ENCODE data around the gene TMEM176A. TPM values are rescaled to one million over a fixed set of nuclear protein-coding genes. Genes with fewer than 3 reads are reported as not detected.
A peak's percentile ranks its signal among the peaks of the same experiment; 100 is the strongest.

TMEM176A gene
- total and polyA plus RNA-seq, 2 of the 8 experiments (the other 6 are each of a cell fraction or from before 2014, with no cell fraction given), result 1.3 to 1.5 TPM

DNA sequence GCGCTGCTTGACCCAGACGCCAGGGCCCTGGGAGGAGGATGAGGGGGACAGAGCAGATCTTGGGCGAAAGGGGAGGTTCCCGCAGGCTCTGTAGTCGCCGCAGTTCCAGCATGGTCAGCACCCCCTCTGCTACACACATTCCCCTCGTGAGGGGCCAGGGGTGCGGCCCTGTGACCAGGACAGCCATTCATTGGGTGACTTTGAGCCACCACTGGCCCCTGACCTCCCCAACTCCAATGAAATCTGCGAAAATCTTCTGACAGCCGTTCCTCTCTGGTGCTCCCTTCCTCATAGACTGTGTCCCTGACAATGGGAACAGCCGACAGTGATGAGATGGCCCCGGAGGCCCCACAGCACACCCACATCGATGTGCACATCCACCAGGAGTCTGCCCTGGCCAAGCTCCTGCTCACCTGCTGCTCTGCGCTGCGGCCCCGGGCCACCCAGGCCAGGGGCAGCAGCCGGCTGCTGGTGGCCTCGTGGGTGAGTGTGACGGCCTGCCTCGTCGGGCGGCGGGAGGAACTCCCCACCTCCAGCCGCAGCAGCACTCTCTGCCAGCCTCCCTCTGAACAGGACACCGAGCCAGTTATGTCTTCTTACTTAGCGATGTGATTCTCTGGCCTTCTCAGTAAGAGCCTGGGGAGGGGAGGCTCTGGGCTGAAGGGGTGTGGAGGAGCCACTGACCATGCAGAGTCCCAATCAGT is 825 bp downstream of the TMEM176A start:
- no peak overlapping the region for H4K8ac ChIP-seq (ENCODE audit: extremely low read depth, insufficient read depth, low read length)
- 43% methylated on average over 17 of the region's 26 CpGs; no CpG with 5 or more reads in 1 of the 2 experiments for WGBS, 2 experiments (ENCODE audit: extremely low coverage in 1 of 2, insufficient coverage in 1 of 2, insufficient read length in 1 of 2, insufficient replicate concordance in 2 of 2, low coverage in 1 of 2, low lambda C conversion rate in 2 of 2, missing lambda C conversion rate in 1 of 2)
- peak overlapping the region; percentile 84 to 93 for H3K4me2 ChIP-seq (ENCODE audit: insufficient read depth in 1 of 2, low read depth in 2 of 2, low read length in 2 of 2)
- peak overlapping the region; percentile 8 to 66 (median 30); a peak in 6 of 8 replicates for H3K4me3 ChIP-seq (ENCODE audit: extremely low read depth in 1 of 4, insufficient read depth in 2 of 4, low read depth in 3 of 4, low read length in 4 of 4)
- H3K79me1 ChIP-seq (ENCODE audit: low read depth, low read length), result no peaks in the 10 kb centered on the region
- no peaks in the 10 kb centered on the region for H3K79me2 ChIP-seq (ENCODE audit: control insufficient read depth in 1 of 2, insufficient read depth in 2 of 2, low read length in 2 of 2)
- no peak overlapping the region for H3K18ac ChIP-seq (ENCODE audit: extremely low read depth, low read length)
- H4K20me1 ChIP-seq (replicated peaks in 1 of 2; ENCODE audit: control insufficient read depth in 1 of 2, insufficient read depth in 2 of 2, low read length in 2 of 2), result no peaks in the 10 kb centered on the region
- no peak for FAIRE-seq
- no peak overlapping the region for H3K56ac ChIP-seq (replicated peaks; ENCODE audit: insufficient read length, low read depth, low read length)
- H2BK20ac ChIP-seq (ENCODE audit: low read length), result no peak overlapping the region
- H3K4ac ChIP-seq (replicated peaks; ENCODE audit: insufficient read length, low read depth, low read length), result no peak overlapping the region
- H3K27me3 ChIP-seq (replicated peaks in 1 of 4; ENCODE audit: control insufficient read depth in 3 of 4, extremely low read depth in 1 of 4, insufficient read depth in 3 of 4, low read length in 3 of 4), result peaks cover 37 to 48% (median 46%) of the 10 kb centered on the region in 4 experiments
- no peak overlapping the region for H4K5ac ChIP-seq (ENCODE audit: insufficient read length, low read depth, low read length)
- no peak overlapping the region for H3K9ac ChIP-seq (replicated peaks in 1 of 4; ENCODE audit: extremely low read depth in 1 of 4, low read depth in 3 of 4, low read length in 3 of 4)
- ChIA-PET CTCF (ENCODE audit: partially characterized antibody) (interaction anchor here (1.2 to 1.9 kb wide), 2 partner anchors 9 to 17 kb away, joined by 3 read pairs; no protein-coding TSS in a partner anchor), POLR2A (ENCODE audit: partially characterized antibody) (no interaction called here)
- H3K4me1 ChIP-seq (replicated peaks in 1 of 4; ENCODE audit: control insufficient read depth in 3 of 4, insufficient read depth in 4 of 4, low read length in 3 of 4), result peaks cover 0 to 9% (median 4%) of the 10 kb centered on the region in 4 experiments; a peak in 6 of 7 replicates
- H4K91ac ChIP-seq (replicated peaks; ENCODE audit: insufficient read length, low read length), result no peak overlapping the region
- H2BK120ac ChIP-seq (replicated peaks; ENCODE audit: low read depth, low read length), result no peak overlapping the region
- 0 out of 2 replicates have a peak overlapping the region, but pooled peaks have one; percentile 46 for H2BK15ac ChIP-seq (ENCODE audit: low read length)
- DNase-seq (ENCODE audit: low read depth in 1 of 2, low spot score in 2 of 2), result peak in 1 of 2 experiments; percentile 65
- H2AK5ac ChIP-seq (ENCODE audit: low read depth, low read length), result no peak overlapping the region
- peaks cover 14% of the 10 kb centered on the region for H3K23me2 ChIP-seq (ENCODE audit: low read depth, low read length)
- peaks cover 0 to 7% of the 10 kb centered on the region in 2 experiments; a peak in 2 of 4 replicates for H3K9me3 ChIP-seq (ENCODE audit: insufficient read depth in 2 of 2, low read depth in 1 of 2, low read length in 1 of 2)
- no peak overlapping the region for H3K27ac ChIP-seq (ENCODE audit: low read depth, low read length)
- H2BK12ac ChIP-seq (ENCODE audit: low read depth, low read length), result 0 out of 2 replicates have a peak overlapping the region, but pooled peaks have one; percentile 17
- no peak overlapping the region for H2BK5ac ChIP-seq (ENCODE audit: low read depth, low read length)
- 0 out of 2 replicates have a peak overlapping the region, but pooled peaks have one; percentile 26 for H2AFZ ChIP-seq (ENCODE audit: low read length)
- H3K36me3 ChIP-seq (ENCODE audit: control insufficient read depth in 2 of 4, insufficient read depth in 4 of 4, low read length in 3 of 4), result peaks cover 0 to 11% (median 0%) of the 10 kb centered on the region in 4 experiments; a peak in 1 of 8 replicates
- H3K14ac ChIP-seq (ENCODE audit: insufficient read length), result no peak overlapping the region
- H3K23ac ChIP-seq (ENCODE audit: insufficient read length), result no peak overlapping the region
- TF ChIP-seq JUND (IDR thresholded peaks at IDR 0.05; ENCODE audit: low read length), result no peak
